Ascending aorta (tissue), 2 donors: ENCODE measurements around the gene MIOX. TPM values are rescaled to one million over a fixed set of nuclear protein-coding genes. Genes with fewer than 3 reads are reported as not detected.
A peak's percentile ranks its signal among the peaks of the same experiment; 100 is the strongest.

Experiments
- DNase-seq, 2 donors: peaks; one replicate each; pipeline ENCODE4 v3.0.0-alpha.2; 2019; ENCODE audit warnings: low spot score in 2 of 2
- H3K27ac ChIP-seq, 2 donors: fragments of 200-600 bp; sonication (generic); one replicate each; pipeline ENCODE4 v1.5.1; 2016 to 2017; ENCODE audit warnings: mild to moderate bottlenecking in 1 of 2
- H3K27me3 ChIP-seq: fragments of 200-600 bp; sonication (generic); one replicate; pipeline ENCODE4 v1.5.1; 2017
- H3K36me3 ChIP-seq, 2 donors: fragments of 200-600 bp; sonication (generic); one replicate each; pipeline ENCODE4 v1.5.1; 2016
- H3K4me1 ChIP-seq, 2 donors: fragments of 200-600 bp; sonication (generic); one replicate each; pipeline ENCODE4 v1.5.1; 2016 to 2017; ENCODE audit warnings: mild to moderate bottlenecking in 1 of 2
- H3K4me3 ChIP-seq, 2 donors: fragments of 200-600 bp; sonication (generic); one replicate each; pipeline ENCODE4 v1.5.1; 2016 to 2017; ENCODE audit warnings: mild to moderate bottlenecking in 1 of 2
- H3K9me3 ChIP-seq, 2 donors: fragments of 200-600 bp; sonication (generic); one replicate each; pipeline ENCODE4 v1.5.1; 2016
- CTCF ChIP-seq, 3 experiments: fragments of 200-600 bp in 2 of 3; fragments of 450-650 bp in 1 of 3; sonication (generic) in 2 of 3; IDR thresholded peaks; one replicate each; pipeline ENCODE4 v1.5.1; 2016 to 2019; ENCODE audit warnings: antibody characterized with exemption in 3 of 3, mild to moderate bottlenecking in 1 of 3, moderate library complexity in 1 of 3
- intact Hi-C: fragments of 100-400 bp; cut with DNase I; formaldehyde crosslinking; loops from one replicate; pipeline ENCODE4 v1.15.1; 2023
- total RNA-seq: library from RNA; depleted of rRNA; stranded (reverse); fragments of >200 nt; gene quantifications from one replicate; pipeline ENCODE4 v1.1.0, GENCODE V29; 2016

The MIOX gene
- total RNA-seq, 1 donor from 2014 or later, result not detected

GRCh38 chr22:50445071-50445879 is 41.4 kb upstream of the MIOX start:
- peaks cover 49 to 52% of the 10 kb centered on the region in 2 donors for H3K36me3 ChIP-seq
- no peaks in the 10 kb centered on the region for H3K27me3 ChIP-seq
- DNase-seq, result peak in 1 of 2 donors; percentile 6
- no peaks in the 10 kb centered on the region for H3K4me1 ChIP-seq
- TF ChIP-seq CTCF (IDR thresholded peaks at IDR 0.05), result no peak
- no peak overlapping the region for H3K27ac ChIP-seq
- intact Hi-C loops, result no loop called here
- H3K4me3 ChIP-seq, result no peak overlapping the region
- no peaks in the 10 kb centered on the region for H3K9me3 ChIP-seq

- no peaks in the 10 kb centered on the region for H3K27me3 ChIP-seq
- intact Hi-C loops, result no loop called here
- H3K9me3 ChIP-seq, result no peaks in the 10 kb centered on the region
- H3K27ac ChIP-seq, result no peak overlapping the region
- peaks cover 46 to 52% of the 10 kb centered on the region in 2 donors for H3K36me3 ChIP-seq
- DNase-seq, result no peak
- no peaks in the 10 kb centered on the region for H3K4me1 ChIP-seq
- no peak overlapping the region for H3K4me3 ChIP-seq
- no peak for TF ChIP-seq CTCF (IDR thresholded peaks at IDR 0.05)
Observed at GRCh38 chr22:50445880-50446707, 40.6 kb upstream of the MIOX start.

- peaks cover 43 to 53% of the 10 kb centered on the region in 2 donors for H3K36me3 ChIP-seq
- intact Hi-C loops, result no loop called here
Observed at GRCh38 chr22:50446708-50447575, 39.7 kb upstream of the MIOX start.

GRCh38 chr22:50447576-50448551 is 38.8 kb upstream of the MIOX start:
- no peaks in the 10 kb centered on the region for H3K9me3 ChIP-seq
- intact Hi-C loops, result no loop called here
- no peaks in the 10 kb centered on the region for H3K27me3 ChIP-seq
- no peak for DNase-seq
- no peak overlapping the region for H3K27ac ChIP-seq
- H3K36me3 ChIP-seq, result peaks cover 43 to 52% of the 10 kb centered on the region in 2 donors
- no peak overlapping the region for H3K4me3 ChIP-seq
- TF ChIP-seq CTCF (IDR thresholded peaks at IDR 0.05), result no peak
- no peaks in the 10 kb centered on the region for H3K4me1 ChIP-seq

More at GRCh38 chr22:50446708-50447575, 39.7 kb upstream of the MIOX start:
- Histone ChIP-seq H3K27ac (no peak overlapping the region), H3K27me3 (no peaks in the 10 kb centered on the region), H3K4me1 (no peaks in the 10 kb centered on the region), H3K4me3 (no peak overlapping the region), H3K9me3 (no peaks in the 10 kb centered on the region)
- no peak for TF ChIP-seq CTCF (IDR thresholded peaks at IDR 0.05)
- DNase-seq, result no peak
